ENCODE results near the gene ZSCAN10.
"Not testable (repeated sequence)": the region's sequence is repeated elsewhere in the genome, so short reads cannot be mapped to it uniquely, and the experiment has no call there.

The ZSCAN10 gene

GRCh38 chr16:3088450-3088849 is 10.6 kb downstream of the ZSCAN10 start:
- DNase-seq (ENCODE audit: low read depth), result no peak
- H3K4me3 ChIP-seq (ENCODE audit: low read depth, low read length), result no peak overlapping the region
- no peak for TF ChIP-seq CTCF (IDR thresholded peaks at IDR 0.05; ENCODE audit: low read depth, low read length, missing control alignments)

- H3K4me3 ChIP-seq (ENCODE audit: low read depth, low read length), result no peak overlapping the region
- no peak for DNase-seq (ENCODE audit: low read depth)
- peak; percentile 32 for TF ChIP-seq CTCF (IDR thresholded peaks at IDR 0.05; ENCODE audit: low read depth, low read length, missing control alignments)
Observed at GRCh38 chr16:3087243-3088235, 11.6 kb downstream of the ZSCAN10 start.

GRCh38 chr16:3086596-3087242 is 12.4 kb downstream of the ZSCAN10 start:
- no peak for TF ChIP-seq CTCF (IDR thresholded peaks at IDR 0.05; ENCODE audit: low read depth, low read length, missing control alignments)
- no peak for DNase-seq (ENCODE audit: low read depth)
- no peak overlapping the region for H3K4me3 ChIP-seq (ENCODE audit: low read depth, low read length)

- DNase-seq (ENCODE audit: low read depth), result no peak
- no peak for TF ChIP-seq CTCF (IDR thresholded peaks at IDR 0.05; ENCODE audit: low read depth, low read length, missing control alignments)
- no peak overlapping the region for H3K4me3 ChIP-seq (ENCODE audit: low read depth, low read length)
Observed at GRCh38 chr16:3085868-3086595, 13.1 kb downstream of the ZSCAN10 start.

GRCh38 chr16:3084969-3085670 is 14.0 kb downstream of the ZSCAN10 start:
- no peak for DNase-seq (ENCODE audit: low read depth)
- TF ChIP-seq CTCF (IDR thresholded peaks at IDR 0.05; ENCODE audit: low read depth, low read length, missing control alignments), result no peak
- H3K4me3 ChIP-seq (ENCODE audit: low read depth, low read length), result no peak overlapping the region

- DNase-seq (ENCODE audit: low read depth), result no peak
- TF ChIP-seq CTCF (IDR thresholded peaks at IDR 0.05; ENCODE audit: low read depth, low read length, missing control alignments), result no peak
- H3K4me3 ChIP-seq (ENCODE audit: low read depth, low read length), result no peak overlapping the region
Observed at GRCh38 chr16:3084491-3084890, 14.6 kb downstream of the ZSCAN10 start.

GRCh38 chr16:3083408-3083807 is 15.7 kb downstream of the ZSCAN10 start:
- DNase-seq (ENCODE audit: low read depth); H3K4me3 ChIP-seq (ENCODE audit: low read depth, low read length): not testable (repeated sequence)

GRCh38 chr16:3081957-3082356 is 17.1 kb downstream of the ZSCAN10 start:
- DNase-seq (ENCODE audit: low read depth), result not testable (repeated sequence)

More at GRCh38 chr16:3081957-3082356, 17.1 kb downstream of the ZSCAN10 start:
- H3K4me3 ChIP-seq (ENCODE audit: low read depth, low read length), result not testable (repeated sequence)

Measured in GM12864 (cell line).